Measurements from ENCODE around the gene PCBP2.
"Not testable (repeated sequence)": the region's sequence is repeated elsewhere in the genome, so short reads cannot be mapped to it uniquely, and the experiment has no call there.

Gene PCBP2

GRCh38 chr12:53451661-53452158 lies at the start of gene PCBP2:
Gene PCBP2 (plus strand): TSS chr12:53452102. CDS start chr12:53454801, 2,699 bp downstream.
- peak; percentile 99 for DNase-seq (ENCODE audit: low read depth)

GRCh38 chr12:53402351-53402750 lies 49.6 kb upstream of the PCBP2 start:
- DNase-seq (ENCODE audit: low read depth) = not testable (repeated sequence)

GRCh38 chr12:53402871-53403270 lies 49.0 kb upstream of the PCBP2 start:
- no peak for DNase-seq (ENCODE audit: low read depth)

GRCh38 chr12:53410951-53411350 lies 41.0 kb upstream of the PCBP2 start:
- DNase-seq (ENCODE audit: low read depth) = no peak

GRCh38 chr12:53413485-53414204 lies 38.3 kb upstream of the PCBP2 start:
- DNase-seq (ENCODE audit: low read depth) = no peak

- no peak for DNase-seq (ENCODE audit: low read depth)
These were observed 37.0 kb upstream of the PCBP2 start for GRCh38 chr12:53414756-53415417.

- DNase-seq (ENCODE audit: low read depth) = peak; percentile 70
These were observed 36.0 kb upstream of the PCBP2 start for GRCh38 chr12:53415752-53416389.

- DNase-seq (ENCODE audit: low read depth) = not testable (repeated sequence)
These were observed 34.5 kb upstream of the PCBP2 start for GRCh38 chr12:53417291-53417816.

- DNase-seq (ENCODE audit: low read depth) = no peak
These were observed 33.7 kb upstream of the PCBP2 start for GRCh38 chr12:53418221-53418620.

- DNase-seq (ENCODE audit: low read depth) = no peak
These were observed 32.1 kb upstream of the PCBP2 start for GRCh38 chr12:53419756-53420155.

- DNase-seq (ENCODE audit: low read depth) = not testable (repeated sequence)
These were observed 29.7 kb upstream of the PCBP2 start for GRCh38 chr12:53422247-53422646.

GRCh38 chr12:53423597-53423996 lies 28.3 kb upstream of the PCBP2 start, which contains the start of gene AMHR2:
Gene AMHR2 (plus strand): TSS chr12:53423855. CDS start chr12:53423935, 80 bp downstream.
- no peak for DNase-seq (ENCODE audit: low read depth)

GRCh38 chr12:53424626-53425514 lies 27.0 kb upstream of the PCBP2 start:
- DNase-seq (ENCODE audit: low read depth) = no peak

- DNase-seq (ENCODE audit: low read depth) = no peak
These were observed 26.3 kb upstream of the PCBP2 start for GRCh38 chr12:53425515-53426150.

GRCh38 chr12:53427905-53428594 lies 23.9 kb upstream of the PCBP2 start:
- DNase-seq (ENCODE audit: low read depth) = peak; percentile 90

- DNase-seq (ENCODE audit: low read depth) = no peak
These were observed 23.2 kb upstream of the PCBP2 start for GRCh38 chr12:53428741-53429140.

- no peak for DNase-seq (ENCODE audit: low read depth)
These were observed 21.8 kb upstream of the PCBP2 start for GRCh38 chr12:53430116-53430515.

- DNase-seq (ENCODE audit: low read depth) = peak; percentile 38
These were observed 20.7 kb upstream of the PCBP2 start for GRCh38 chr12:53431187-53431586.

GRCh38 chr12:53435326-53435725 lies 16.6 kb upstream of the PCBP2 start:
- DNase-seq (ENCODE audit: low read depth) = not testable (repeated sequence)

- DNase-seq (ENCODE audit: low read depth) = not testable (repeated sequence)
These were observed 12.3 kb upstream of the PCBP2 start for GRCh38 chr12:53439582-53439981.

Measured in EH (cell line).